ENCODE measurements around the gene ERC2.
"Not testable (repeated sequence)": the region's sequence is repeated elsewhere in the genome, so short reads cannot be mapped to it uniquely, and the experiment has no call there.

Gene ERC2

GRCh38 chr3:56081246-56081645 lies 387.0 kb downstream of the ERC2 start:
- Histone ChIP-seq H3K4me1 (no peaks in the 10 kb centered on the region), H3K79me2 (no peaks in the 10 kb centered on the region), H3K4me3 (ENCODE audit: low read depth, low read length) (no peak overlapping the region), H3K36me3 (ENCODE audit: control insufficient read depth, insufficient read depth, low read length) (no peaks in the 10 kb centered on the region), H3K9ac (no peak overlapping the region), H3K4me2 (ENCODE audit: low read length) (no peak overlapping the region), H2AFZ (no peak overlapping the region), H3K27ac (no peak overlapping the region), H3K27me3 (ENCODE audit: control insufficient read depth, insufficient read depth, low read length) (no peaks in the 10 kb centered on the region), H3K9me3 (ENCODE audit: control insufficient read depth, low read length) (no peaks in the 10 kb centered on the region)
- TF ChIP-seq CTCF (IDR thresholded peaks at IDR 0.05) = no peak

DNA sequence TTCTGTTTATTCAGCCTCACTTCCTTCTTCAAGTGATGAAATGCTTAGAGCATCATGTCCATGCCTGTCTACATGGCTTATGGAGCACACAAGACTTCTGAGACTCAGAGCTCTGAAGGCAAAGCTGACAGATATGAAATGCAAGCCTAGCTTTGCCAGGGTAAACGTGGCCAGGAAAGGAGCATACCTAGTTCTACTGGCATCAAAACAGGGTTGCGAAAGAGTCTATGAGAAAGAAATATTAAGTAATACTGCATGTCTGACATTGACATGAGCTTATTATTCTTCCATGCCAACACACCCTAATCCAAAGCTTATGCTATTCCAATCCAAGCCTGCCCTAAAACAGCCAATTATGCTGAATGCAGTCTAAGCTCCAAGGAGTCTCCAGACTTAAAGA lies 391.5 kb downstream of the ERC2 start:
- Histone ChIP-seq H3K79me2 (no peaks in the 10 kb centered on the region), H3K9ac (no peak overlapping the region), H3K4me1 (no peaks in the 10 kb centered on the region), H3K4me3 (ENCODE audit: low read depth, low read length) (no peak overlapping the region), H3K36me3 (ENCODE audit: control insufficient read depth, insufficient read depth, low read length) (no peaks in the 10 kb centered on the region), H3K9me3 (ENCODE audit: control insufficient read depth, low read length) (no peaks in the 10 kb centered on the region), H2AFZ (no peak overlapping the region), H3K27ac (no peak overlapping the region), H3K4me2 (ENCODE audit: low read length) (no peak overlapping the region), H3K27me3 (ENCODE audit: control insufficient read depth, insufficient read depth, low read length) (no peaks in the 10 kb centered on the region)
- TF ChIP-seq CTCF (IDR thresholded peaks at IDR 0.05) = no peak

- H3K9ac ChIP-seq = no peak overlapping the region
Measured at GRCh38 chr3:56075089-56075488, 393.2 kb downstream of the ERC2 start.

DNA sequence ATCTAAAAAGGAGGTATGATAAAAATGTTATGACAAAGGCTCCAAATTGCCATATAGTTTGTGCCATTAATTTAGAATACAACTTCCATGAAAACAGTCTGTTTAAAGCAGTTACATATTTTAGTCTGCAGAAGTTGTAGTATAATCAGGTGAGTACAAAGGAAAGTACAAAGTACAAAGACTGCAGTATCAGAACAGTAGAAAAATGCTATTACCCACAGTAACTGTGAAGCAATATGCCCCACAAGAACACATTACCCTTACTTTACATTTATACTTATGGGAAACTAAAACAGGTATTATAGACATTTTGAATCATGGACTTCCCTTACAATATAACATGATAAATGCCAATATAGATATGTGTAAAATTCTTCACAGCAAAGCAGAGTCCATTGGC lies 398.5 kb downstream of the ERC2 start:
- H3K4me2 ChIP-seq (ENCODE audit: low read length) = no peak overlapping the region
- no peak overlapping the region for H3K4me3 ChIP-seq (ENCODE audit: low read depth, low read length)
- no peaks in the 10 kb centered on the region for H3K36me3 ChIP-seq (ENCODE audit: control insufficient read depth, insufficient read depth, low read length)
- H3K9me3 ChIP-seq (ENCODE audit: control insufficient read depth, low read length) = no peaks in the 10 kb centered on the region
- no peak for TF ChIP-seq CTCF (IDR thresholded peaks at IDR 0.05)
- H3K79me2 ChIP-seq = no peaks in the 10 kb centered on the region
- no peaks in the 10 kb centered on the region for H3K4me1 ChIP-seq
- no peak overlapping the region for H3K9ac ChIP-seq
- H3K27ac ChIP-seq = no peak overlapping the region
- no peak overlapping the region for H2AFZ ChIP-seq
- H3K27me3 ChIP-seq (ENCODE audit: control insufficient read depth, insufficient read depth, low read length) = no peaks in the 10 kb centered on the region

More at GRCh38 chr3:56075089-56075488, 393.2 kb downstream of the ERC2 start:
- no peak overlapping the region for H3K27ac ChIP-seq
- no peak overlapping the region for H3K4me2 ChIP-seq (ENCODE audit: low read length)
- H3K4me1 ChIP-seq = no peaks in the 10 kb centered on the region
- H3K9me3 ChIP-seq (ENCODE audit: control insufficient read depth, low read length) = no peaks in the 10 kb centered on the region
- H3K4me3 ChIP-seq (ENCODE audit: low read depth, low read length) = no peak overlapping the region
- H3K27me3 ChIP-seq (ENCODE audit: control insufficient read depth, insufficient read depth, low read length) = no peaks in the 10 kb centered on the region
- H3K79me2 ChIP-seq = no peaks in the 10 kb centered on the region
- TF ChIP-seq CTCF (IDR thresholded peaks at IDR 0.05) = no peak
- H2AFZ ChIP-seq = no peak overlapping the region
- H3K36me3 ChIP-seq (ENCODE audit: control insufficient read depth, insufficient read depth, low read length) = no peaks in the 10 kb centered on the region

DNA sequence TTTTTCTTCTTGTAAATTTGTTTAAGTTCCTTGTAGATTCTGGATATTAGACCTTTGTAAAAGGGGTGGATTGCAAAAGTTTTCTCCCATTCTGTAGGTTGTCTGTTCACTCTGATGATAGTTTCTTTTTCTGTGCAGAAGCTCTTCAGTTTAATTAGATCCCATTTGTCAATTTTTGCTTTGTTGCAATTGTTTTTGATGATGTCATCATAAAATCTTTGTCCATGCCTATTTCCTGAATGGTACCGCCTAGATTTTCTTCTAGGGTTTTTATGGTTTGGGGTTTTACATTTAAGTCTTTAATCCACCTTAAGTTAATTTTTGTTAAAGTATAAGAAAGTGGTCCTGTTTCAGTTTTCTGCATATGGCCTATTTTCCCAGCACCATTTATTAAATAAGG lies 401.9 kb downstream of the ERC2 start:
- not testable (repeated sequence) for H3K9me3 ChIP-seq (ENCODE audit: control insufficient read depth, low read length); H3K9ac ChIP-seq; H3K27me3 ChIP-seq (ENCODE audit: control insufficient read depth, insufficient read depth, low read length); H3K79me2 ChIP-seq; H3K4me3 ChIP-seq (ENCODE audit: low read depth, low read length); H2AFZ ChIP-seq; H3K27ac ChIP-seq; H3K4me2 ChIP-seq (ENCODE audit: low read length); H3K36me3 ChIP-seq (ENCODE audit: control insufficient read depth, insufficient read depth, low read length); H3K4me1 ChIP-seq
